ENCODE results near the gene GBE1.
"Not testable (repeated sequence)": the region's sequence is repeated elsewhere in the genome, so short reads cannot be mapped to it uniquely, and the experiment has no call there.

DNA sequence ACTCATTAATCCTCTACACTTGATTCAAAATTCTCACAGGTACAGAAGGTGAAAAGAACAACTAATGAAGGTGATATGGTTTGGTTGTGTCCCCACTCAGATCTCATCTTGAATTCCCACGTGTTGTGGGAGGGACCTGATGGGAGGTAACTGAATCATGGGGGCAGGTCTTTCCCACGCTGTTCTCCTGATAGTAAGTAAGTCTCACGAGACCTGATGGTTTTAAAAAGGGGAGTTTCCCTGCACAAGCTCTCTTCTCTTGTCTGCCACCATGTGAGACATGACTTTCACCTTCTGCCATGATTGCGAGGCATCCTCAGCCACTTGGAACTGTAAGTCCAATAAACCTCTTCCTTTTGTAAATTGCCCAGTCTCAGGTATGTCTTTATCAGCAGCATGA is 2.7 kb downstream of the GBE1 start:
- TF ChIP-seq, protein P1, sequence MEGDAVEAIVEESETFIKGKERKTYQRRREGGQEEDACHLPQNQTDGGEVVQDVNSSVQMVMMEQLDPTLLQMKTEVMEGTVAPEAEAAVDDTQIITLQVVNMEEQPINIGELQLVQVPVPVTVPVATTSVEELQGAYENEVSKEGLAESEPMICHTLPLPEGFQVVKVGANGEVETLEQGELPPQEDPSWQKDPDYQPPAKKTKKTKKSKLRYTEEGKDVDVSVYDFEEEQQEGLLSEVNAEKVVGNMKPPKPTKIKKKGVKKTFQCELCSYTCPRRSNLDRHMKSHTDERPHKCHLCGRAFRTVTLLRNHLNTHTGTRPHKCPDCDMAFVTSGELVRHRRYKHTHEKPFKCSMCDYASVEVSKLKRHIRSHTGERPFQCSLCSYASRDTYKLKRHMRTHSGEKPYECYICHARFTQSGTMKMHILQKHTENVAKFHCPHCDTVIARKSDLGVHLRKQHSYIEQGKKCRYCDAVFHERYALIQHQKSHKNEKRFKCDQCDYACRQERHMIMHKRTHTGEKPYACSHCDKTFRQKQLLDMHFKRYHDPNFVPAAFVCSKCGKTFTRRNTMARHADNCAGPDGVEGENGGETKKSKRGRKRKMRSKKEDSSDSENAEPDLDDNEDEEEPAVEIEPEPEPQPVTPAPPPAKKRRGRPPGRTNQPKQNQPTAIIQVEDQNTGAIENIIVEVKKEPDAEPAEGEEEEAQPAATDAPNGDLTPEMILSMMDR (conservative IDR thresholded peaks at IDR 0.05 in 1 of 2, IDR thresholded peaks at IDR 0.05 in 1 of 2; ENCODE audit: low read depth in 1 of 2, low read length in 2 of 2), result not testable (repeated sequence)
- not testable (repeated sequence) for TF ChIP-seq EZH2 (IDR thresholded peaks at IDR 0.05; ENCODE audit: low read length, missing control alignments)
